Measurements from ENCODE around the gene AADAC. TPM values are rescaled to one million over a fixed set of nuclear protein-coding genes. Genes with fewer than 3 reads are reported as not detected.

Gene AADAC
- total RNA-seq, 1 donor from 2014 or later, result not detected

DNA sequence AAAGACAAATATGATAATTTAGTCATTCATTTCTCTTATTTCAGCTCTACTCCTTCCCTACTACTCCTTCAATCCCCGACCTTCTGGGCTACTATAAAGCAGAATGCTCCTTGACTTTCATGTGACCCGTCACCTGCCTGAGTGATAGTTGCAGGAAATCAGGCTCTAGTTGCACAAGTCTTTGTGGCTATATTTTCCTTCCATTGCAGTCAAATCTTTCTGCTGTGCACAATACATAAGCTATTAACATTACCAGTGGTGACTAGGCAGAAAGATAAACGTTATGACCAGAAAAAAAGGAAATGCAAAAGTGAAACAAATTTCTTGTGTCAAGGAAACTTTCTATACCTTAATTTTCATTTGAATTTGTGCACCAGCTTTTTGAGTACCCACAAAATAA, 61.8 kb downstream of the AADAC start:
- H3K4me1 ChIP-seq, result peaks cover 5% of the 10 kb centered on the region
- H3K27me3 ChIP-seq (ENCODE audit: low read depth), result no peaks in the 10 kb centered on the region
- peak overlapping the region; percentile 35 for H3K27ac ChIP-seq (replicated peaks)
- intact Hi-C loops (cut with micrococcal nuclease), result no loop called here
- no peaks in the 10 kb centered on the region for H3K36me3 ChIP-seq
- no peak for DNase-seq
- TF ChIP-seq, protein P1, sequence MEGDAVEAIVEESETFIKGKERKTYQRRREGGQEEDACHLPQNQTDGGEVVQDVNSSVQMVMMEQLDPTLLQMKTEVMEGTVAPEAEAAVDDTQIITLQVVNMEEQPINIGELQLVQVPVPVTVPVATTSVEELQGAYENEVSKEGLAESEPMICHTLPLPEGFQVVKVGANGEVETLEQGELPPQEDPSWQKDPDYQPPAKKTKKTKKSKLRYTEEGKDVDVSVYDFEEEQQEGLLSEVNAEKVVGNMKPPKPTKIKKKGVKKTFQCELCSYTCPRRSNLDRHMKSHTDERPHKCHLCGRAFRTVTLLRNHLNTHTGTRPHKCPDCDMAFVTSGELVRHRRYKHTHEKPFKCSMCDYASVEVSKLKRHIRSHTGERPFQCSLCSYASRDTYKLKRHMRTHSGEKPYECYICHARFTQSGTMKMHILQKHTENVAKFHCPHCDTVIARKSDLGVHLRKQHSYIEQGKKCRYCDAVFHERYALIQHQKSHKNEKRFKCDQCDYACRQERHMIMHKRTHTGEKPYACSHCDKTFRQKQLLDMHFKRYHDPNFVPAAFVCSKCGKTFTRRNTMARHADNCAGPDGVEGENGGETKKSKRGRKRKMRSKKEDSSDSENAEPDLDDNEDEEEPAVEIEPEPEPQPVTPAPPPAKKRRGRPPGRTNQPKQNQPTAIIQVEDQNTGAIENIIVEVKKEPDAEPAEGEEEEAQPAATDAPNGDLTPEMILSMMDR (IDR thresholded peaks at IDR 0.05; ENCODE audit: borderline replicate concordance), result no peak
- no peaks in the 10 kb centered on the region for H3K9me3 ChIP-seq (replicated peaks)
- H3K4me3 ChIP-seq, result no peak overlapping the region

- H3K4me3 ChIP-seq, result no peak overlapping the region
- H3K9me3 ChIP-seq (replicated peaks), result no peaks in the 10 kb centered on the region
- H3K27me3 ChIP-seq (ENCODE audit: low read depth), result no peaks in the 10 kb centered on the region
- no peak overlapping the region for H3K27ac ChIP-seq (replicated peaks)
- DNase-seq, result no peak
- intact Hi-C loops (cut with micrococcal nuclease), result no loop called here
- TF ChIP-seq, protein P1 (IDR thresholded peaks at IDR 0.05; ENCODE audit: borderline replicate concordance), result no peak
- no peaks in the 10 kb centered on the region for H3K4me1 ChIP-seq
- H3K36me3 ChIP-seq, result no peaks in the 10 kb centered on the region
These were observed 63.4 kb downstream of the AADAC start for GRCh38 chr3:151877269-151877668.

Other genes starting within 250 kb of the AADAC start
- not detected for gene AADACL2, start 80.2 kb upstream of the AADAC start, total RNA-seq
- 0.30 TPM for gene SUCNR1, start 59.5 kb downstream of the AADAC start, total RNA-seq

All from left ventricle myocardium inferior (tissue), 1 donor.